HS-27A (cell line): ENCODE results near the gene RAD23B.
A peak's percentile ranks its signal among the peaks of the same experiment; 100 is the strongest.

Experiments used
- DNase-seq: peaks from one replicate; pipeline ENCODE4 v3.0.0-alpha.2; 2012; ENCODE audit warnings: low read depth, missing footprints

Gene RAD23B

DNA sequence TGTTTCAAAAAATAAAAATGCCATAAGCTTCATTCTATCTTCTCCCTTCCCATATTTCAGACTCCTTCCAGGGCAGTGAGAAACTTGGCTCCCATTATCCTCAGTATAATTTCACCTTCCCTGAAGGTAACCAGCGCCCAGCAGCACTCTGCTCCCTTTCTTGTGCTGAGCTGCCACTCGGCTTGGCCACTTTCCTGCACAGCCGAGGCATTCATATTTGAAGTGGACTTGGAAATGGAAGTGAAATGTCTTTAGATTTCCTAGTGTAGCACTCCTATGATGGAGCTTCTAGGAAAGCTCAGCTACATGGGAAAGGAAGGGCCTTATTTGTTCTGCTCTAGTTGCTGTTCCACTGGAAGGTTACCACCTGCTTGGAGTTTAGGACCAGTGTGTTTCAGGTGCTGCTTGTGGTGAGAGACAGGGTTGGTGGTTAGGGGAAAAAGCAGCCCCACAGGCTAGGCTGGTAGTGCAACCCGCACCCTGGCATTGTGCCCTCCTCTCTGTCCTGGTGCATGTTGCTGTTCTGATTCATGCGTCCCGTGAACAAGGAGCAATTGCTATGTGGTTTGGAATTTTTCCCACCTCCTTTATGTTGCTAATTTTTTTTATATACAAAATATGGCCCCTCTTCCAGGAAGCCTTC is 53.8 kb downstream of the RAD23B start:
- no peak for DNase-seq

DNA sequence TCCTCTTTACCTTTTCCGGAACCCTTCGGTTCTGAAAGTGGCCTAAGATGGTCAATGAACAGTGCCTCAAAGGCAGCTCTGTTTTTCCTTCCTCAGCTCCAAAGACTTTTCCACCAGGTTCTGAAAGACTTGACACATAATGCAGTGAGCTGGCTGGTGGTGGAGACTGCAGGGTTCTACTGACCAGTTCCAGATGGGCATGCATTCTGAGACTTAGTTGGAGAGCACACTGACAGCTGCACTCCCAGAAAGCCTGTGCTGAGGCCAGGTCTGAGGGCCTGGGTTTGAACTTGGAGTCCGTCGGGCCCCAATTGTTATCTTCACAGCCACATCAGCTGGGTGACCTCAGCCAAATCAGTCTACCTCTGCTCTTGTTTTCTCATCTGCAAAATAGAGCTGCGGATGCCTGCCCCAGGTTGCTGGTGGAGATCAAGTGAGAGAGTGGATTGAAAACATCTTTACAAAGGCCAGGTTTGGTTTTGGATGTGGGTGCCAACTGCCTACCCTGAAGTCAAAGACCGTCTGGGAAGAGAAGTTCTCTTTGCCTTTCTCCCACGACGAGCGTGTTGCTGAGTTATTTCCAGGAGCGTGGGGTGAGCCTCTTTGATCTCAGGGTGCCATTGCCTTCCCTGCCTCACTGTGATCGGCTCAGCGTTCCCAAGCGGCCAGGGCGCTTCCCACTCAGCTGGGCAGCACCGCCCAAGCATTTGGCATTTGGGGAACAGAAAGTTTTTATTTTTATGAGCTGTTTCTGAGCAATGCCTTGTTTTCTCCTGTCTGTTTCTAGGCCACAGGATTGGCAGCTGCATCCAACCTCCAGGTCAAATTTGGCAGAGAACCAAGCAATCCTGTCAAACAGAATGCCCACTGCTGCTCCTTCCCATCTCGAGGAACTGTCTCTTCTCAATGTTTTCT is 54.9 kb downstream of the RAD23B start:
- no peak for DNase-seq

- no peak for DNase-seq
Measured at GRCh38 chr9:107338911-107339659, 56.0 kb downstream of the RAD23B start.

DNA sequence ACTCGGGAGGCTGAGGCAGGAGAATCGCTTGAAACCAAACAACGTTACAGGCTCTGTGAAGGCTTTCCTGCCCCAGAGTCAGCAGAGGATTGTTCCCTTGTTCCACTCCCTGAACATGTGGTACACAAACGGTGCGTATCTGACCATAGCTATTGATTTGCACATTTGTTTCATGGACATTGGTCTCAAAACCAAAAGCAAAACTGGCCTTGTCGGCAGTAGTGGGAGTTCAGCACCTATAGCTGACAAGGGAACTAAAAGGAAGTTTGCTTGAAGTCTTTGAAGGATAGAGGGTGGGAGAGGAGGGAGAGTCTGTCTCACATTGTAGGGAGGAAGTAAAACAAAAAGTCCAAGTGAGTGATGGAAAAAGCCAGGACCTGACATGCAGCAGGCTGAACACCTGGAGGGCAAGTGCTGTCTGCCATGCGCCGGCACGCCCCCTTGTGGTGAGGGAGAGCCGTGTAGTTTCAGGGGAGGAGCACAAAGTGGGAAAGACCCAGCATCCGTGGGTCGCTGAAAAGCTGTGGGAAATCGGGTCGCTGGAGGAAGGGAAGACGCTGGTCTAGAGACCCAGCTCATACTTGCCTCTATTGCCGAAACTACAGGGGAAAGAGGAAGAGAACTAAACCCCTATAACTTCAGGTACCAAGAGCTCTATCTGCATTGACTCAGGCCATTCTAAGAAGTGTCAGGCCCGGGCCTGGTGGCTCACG is 58.0 kb downstream of the RAD23B start:
- peak; percentile 27 for DNase-seq

DNA sequence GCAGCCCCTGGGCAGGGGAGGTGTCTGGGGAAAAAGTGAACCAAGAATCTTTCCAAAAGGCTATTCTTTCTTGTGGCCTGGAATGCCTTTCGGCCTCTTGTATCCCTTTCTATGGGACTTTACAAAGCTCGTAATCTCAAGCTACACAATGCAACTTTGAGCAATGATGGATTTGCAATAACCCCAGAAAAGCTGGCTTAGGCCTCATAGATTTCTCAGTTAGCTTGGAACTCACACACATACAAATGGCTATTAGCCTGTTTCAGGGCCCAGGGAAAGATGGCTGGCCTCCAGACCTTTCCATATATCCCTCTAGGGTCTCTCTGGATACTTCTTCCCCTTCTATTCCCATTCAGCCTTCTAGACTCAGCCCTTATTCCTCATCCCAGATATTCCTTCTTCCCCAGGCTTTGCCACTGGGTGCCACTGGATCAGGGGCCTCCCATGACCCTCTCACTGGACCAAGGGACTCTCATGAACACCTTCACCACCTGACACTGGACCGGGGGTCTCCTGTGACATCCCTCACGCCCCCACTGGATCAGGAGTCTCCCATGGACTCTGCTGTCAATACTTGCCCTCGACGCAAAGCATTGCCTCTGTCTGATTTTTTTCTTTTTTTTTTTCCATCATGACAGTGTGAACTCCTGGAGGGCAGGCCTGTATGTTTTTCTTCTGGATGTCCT is 59.5 kb downstream of the RAD23B start:
- DNase-seq, result no peak

- DNase-seq, result no peak
Measured at GRCh38 chr9:107345327-107345726, 62.2 kb downstream of the RAD23B start.

DNA sequence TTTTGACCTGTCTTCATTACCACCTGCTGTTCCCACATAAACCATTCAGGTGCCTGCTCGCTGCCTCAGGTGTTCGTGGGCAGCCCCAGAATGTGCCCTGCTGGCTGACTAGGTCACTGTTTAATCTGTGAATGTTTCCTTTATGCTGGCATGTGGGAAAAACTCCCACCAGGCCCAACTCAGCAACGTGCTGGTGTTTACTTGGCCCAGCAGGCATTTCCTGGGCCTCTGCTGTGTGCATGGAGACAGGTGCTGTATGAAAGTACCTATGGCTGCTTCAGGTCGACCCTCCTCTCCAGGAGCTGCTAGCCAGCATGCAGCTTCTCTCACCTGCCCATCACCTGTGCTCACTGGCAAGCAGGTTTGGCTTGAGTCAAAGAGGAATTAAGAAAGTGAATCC is 65.8 kb downstream of the RAD23B start:
- DNase-seq, result no peak

DNA sequence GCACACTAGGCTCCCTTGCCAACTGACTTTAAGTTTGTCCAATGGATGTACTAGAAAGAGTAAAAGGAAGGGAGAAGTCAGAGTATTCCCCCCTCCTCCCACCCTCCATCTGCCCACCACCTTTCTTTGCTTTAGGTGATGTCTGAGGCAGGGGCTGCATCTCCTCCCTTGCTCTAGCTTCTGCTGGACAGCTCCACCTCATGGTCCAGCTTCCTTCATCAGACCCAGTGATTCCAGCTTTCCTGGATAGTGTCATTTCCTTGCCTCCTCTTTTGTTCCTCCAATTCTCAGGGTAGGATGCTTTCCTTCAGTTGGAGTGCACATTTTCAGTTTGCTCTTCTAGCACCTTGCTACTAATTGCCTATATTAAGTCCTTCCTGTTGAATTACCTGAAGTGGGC is 67.4 kb downstream of the RAD23B start:
- no peak for DNase-seq

DNA sequence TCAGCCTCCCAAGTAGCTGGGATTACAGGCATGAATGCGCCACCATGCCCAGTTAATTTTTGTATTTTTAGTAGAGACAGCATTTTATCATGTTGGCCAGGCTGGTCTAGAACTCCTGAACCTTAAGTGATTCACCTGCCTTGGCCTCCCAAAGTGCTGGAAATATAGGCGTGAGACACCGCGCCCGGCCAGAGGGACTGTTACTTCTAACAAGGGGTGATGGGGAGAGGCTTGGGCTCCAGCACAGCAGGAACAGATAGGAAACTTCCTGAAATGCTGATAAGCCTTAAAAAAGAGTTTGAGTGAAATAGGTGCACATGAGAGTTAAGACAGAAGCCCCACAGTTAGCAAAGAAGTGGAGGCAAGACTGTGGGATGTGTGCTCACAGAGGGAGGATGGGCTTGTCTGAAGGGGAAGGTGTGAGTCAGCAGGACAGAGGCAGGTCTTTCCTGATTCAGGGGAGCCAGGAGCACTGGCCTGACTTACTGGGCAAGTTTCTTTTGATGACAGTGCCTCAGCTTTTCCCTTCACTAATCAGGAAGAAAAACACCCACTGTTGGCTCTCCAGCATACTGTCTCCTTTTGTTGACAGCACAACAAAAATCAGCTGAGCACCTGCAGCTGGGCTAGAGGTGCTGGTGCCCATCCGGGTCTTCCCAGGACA is 68.4 kb downstream of the RAD23B start:
- no peak for DNase-seq

DNA sequence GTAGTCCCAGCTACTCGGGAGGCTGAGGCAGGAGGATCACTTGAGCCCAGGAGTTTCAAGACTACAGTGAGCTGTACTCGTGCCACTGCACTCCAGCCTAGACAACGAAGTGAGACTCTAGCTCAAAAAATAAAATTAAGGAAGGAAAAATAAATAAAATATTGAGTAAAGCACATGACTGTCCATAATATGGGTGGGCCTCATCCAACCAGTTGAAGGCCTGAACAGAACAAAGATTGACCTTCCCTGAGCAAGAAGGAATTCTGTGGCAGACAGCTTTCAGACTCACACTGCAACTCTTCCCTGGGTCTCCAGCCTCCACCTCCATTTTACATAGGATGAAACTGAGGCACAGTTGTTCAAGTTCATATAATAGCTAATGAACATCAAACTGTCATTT is 72.3 kb downstream of the RAD23B start:
- no peak for DNase-seq

- DNase-seq, result no peak
Measured at GRCh38 chr9:107358986-107359385, 75.9 kb downstream of the RAD23B start.

- no peak for DNase-seq
Measured at GRCh38 chr9:107360098-107360497, 77.0 kb downstream of the RAD23B start.

DNA sequence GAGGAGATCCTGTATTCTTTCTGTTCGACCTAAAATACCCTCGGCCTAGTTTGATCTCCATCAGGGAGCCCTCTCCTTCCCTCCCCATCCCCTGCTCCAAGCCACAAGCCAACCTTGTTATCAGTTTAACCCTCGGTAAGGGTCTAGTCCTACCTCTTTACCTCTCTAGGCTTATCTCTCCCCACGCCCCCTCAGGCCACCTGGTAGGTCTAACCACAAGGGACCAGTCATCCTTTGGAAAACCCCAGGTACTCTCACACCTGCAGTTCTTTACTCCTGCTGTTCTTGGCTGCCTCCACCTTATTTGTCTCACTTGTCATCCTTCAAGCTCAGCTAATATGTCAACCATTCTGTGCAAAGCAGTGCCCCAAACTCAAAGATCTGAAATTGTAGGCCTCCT is 78.7 kb downstream of the RAD23B start:
- DNase-seq, result no peak

GRCh38 chr9:107363516-107364152 is 80.6 kb downstream of the RAD23B start:
- no peak for DNase-seq

- no peak for DNase-seq
Measured at GRCh38 chr9:107367727-107368502, 84.8 kb downstream of the RAD23B start.

DNA sequence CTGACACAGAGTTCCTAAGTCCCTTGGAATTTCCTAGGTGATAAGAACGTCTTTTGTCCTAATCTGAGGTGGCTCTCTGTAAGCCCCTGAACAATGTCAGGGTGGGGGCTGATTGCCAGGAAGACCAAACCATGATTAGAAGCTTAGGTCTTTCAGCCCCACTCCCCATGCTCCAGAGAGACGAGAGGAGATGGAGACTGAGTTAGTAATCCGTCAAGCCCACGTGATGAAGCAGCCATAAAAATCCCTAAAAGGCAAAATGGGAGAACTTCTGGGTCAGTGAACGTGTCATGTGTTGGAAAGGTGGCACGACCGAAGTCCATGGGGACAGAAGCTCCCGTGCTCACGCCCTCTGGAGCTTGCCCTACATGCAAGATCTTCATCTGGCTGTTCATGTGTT is 85.6 kb downstream of the RAD23B start:
- DNase-seq, result no peak

DNA sequence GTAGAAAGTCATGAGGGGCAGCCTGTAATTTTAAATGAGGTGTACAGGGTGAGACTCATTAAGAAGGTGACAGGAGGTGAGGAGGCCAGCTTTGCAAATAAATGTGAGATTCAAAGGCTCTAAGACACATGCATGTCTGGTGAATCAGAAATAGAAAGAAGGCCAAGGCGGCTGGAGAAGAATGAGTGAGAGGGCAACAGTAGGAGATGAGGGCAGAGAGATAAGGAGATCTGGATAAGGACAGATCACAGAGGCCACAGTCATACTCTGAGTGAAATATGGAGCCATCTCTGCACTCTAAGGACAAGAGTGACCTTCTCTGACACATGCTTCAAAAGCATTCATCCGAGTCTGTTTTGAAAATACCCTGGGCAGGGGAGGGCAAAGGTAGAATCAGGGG is 90.7 kb downstream of the RAD23B start:
- DNase-seq, result no peak

GRCh38 chr9:107375001-107375400 is 91.9 kb downstream of the RAD23B start:
- DNase-seq, result no peak

DNA sequence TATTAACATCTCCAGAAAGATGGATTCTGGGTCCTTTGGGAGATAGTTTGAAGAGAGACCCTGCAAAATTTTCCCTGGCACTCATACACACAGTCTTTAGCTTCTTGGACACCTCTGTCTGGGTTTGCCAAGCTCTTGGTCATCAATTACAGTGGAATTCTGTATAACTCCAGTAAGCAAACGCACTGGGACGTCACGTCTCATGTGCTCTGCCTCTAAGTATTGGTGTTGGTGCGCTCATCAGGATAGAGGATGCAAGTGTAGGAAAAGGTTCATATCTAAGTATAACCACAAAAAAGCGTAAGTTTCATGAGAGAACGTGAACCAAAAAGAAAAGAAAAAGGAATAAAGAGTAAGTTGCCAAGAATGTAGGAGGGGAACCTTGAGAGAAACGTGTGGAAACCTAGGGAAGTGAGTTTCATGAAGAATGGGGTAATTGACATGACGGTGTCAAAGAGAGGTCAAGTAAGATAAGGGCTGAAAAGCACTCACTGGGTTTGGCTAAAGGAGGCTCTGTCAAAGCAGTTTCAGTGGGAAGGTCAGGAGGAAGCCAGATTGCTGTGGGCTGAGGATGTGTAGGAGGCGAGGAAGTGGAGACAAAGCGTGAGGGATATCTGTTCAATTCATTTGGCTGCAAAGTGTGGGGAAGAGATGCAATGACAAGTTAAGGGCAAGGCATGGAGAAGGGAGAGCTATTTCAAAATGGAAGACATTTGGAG is 92.7 kb downstream of the RAD23B start:
- DNase-seq, result no peak
